RWPE1 (cell line): ENCODE results near the gene STAM.
A peak's percentile ranks its signal among the peaks of the same experiment; 100 is the strongest.

Experiments
- CTCF ChIA-PET: fragments of 350-600 bp; sonication (Branson Sonifier 250); formaldehyde crosslinking; extraction: SDS; loops from one replicate; lab custom pipeline; 2021; lab: Yijun Ruan, JAX
- POLR2A ChIA-PET: fragments of 400-600 bp; formaldehyde crosslinking; extraction: SDS; loops from one replicate; lab custom pipeline; 2020; ENCODE audit warnings: antibody characterized with exemption; ENCODE audit not compliant: low non-redundant PET; lab: Yijun Ruan, JAX
- DNase-seq: peaks from one replicate; pipeline ENCODE4 v3.0.0; 2012; ENCODE audit warnings: low spot score
- H3K27ac ChIP-seq: fragments of 450-650 bp; 2 replicates; pipeline ENCODE4 v1.5.1; 2017
- CTCF ChIP-seq: fragments of 450-650 bp; conservative IDR thresholded peaks from 2 replicates; pipeline ENCODE4 v1.5.1; 2017; ENCODE audit warnings: low read depth, mild to moderate bottlenecking

The STAM gene

GRCh38 chr10:17644485-17644943 lies 563 bp downstream of the STAM start:
- peak; percentile 19 for DNase-seq
- no peak for TF ChIP-seq CTCF
- ChIA-PET CTCF (interaction anchor here (0.6 kb wide), 1 partner anchor 36 kb away, joined by 3 read pairs; no protein-coding TSS in a partner anchor), POLR2A (interaction anchor here (0.6 kb wide), 1 partner anchor 260 kb away, joined by 3 read pairs; no protein-coding TSS in a partner anchor)
- H3K27ac ChIP-seq, result peak overlapping the region; percentile 97

GRCh38 chr10:17645621-17646345 lies 1.8 kb downstream of the STAM start:
- TF ChIP-seq CTCF, result no peak
- ChIA-PET POLR2A (interaction anchor here (0.8 kb wide), 1 partner anchor 29 kb away, joined by 4 read pairs; the partner anchor contains the start of gene HACD1), CTCF (no interaction called here)
- H3K27ac ChIP-seq, result no peak overlapping the region
- peak; percentile 38 for DNase-seq

- TF ChIP-seq CTCF, result no peak
- CTCF ChIA-PET, result no interaction called here
- POLR2A ChIA-PET, result no interaction called here
- no peak overlapping the region for H3K27ac ChIP-seq
- no peak for DNase-seq
Observed at GRCh38 chr10:17647326-17647725, 3.4 kb downstream of the STAM start.

- ChIA-PET POLR2A (no interaction called here), CTCF (interaction anchor here (0.6 to 1.2 kb wide), 2 partner anchors 14 to 422 kb away, joined by 3 read pairs; no protein-coding TSS in a partner anchor)
- no peak for DNase-seq
- TF ChIP-seq CTCF, result no peak
- no peak overlapping the region for H3K27ac ChIP-seq
Observed at GRCh38 chr10:17648243-17649035, 4.5 kb downstream of the STAM start.

GRCh38 chr10:17649052-17649451 lies 5.1 kb downstream of the STAM start:
- no peak overlapping the region for H3K27ac ChIP-seq
- ChIA-PET CTCF (interaction anchor here (1.2 kb wide), 1 partner anchor 13 kb away, joined by 3 read pairs; no protein-coding TSS in a partner anchor), POLR2A (no interaction called here)
- no peak for TF ChIP-seq CTCF
- DNase-seq, result no peak

- CTCF ChIA-PET, result interaction anchor here (0.6 kb wide), 1 partner anchor 420 kb away, joined by 4 read pairs; no protein-coding TSS in a partner anchor
- no peak overlapping the region for H3K27ac ChIP-seq
Observed at GRCh38 chr10:17649836-17650235, 5.9 kb downstream of the STAM start.

More at GRCh38 chr10:17649836-17650235, 5.9 kb downstream of the STAM start:
- POLR2A ChIA-PET, result no interaction called here
- no peak for DNase-seq
- TF ChIP-seq CTCF, result no peak
